T1000 (cell line): ENCODE data around the gene LAMC2.
"Not testable (repeated sequence)": the region's sequence is repeated elsewhere in the genome, so short reads cannot be mapped to it uniquely, and the experiment has no call there.

Source experiments
- DNase-seq: peaks from one replicate; lab custom pipeline; 2025; ENCODE audit warnings: mixed read lengths; lab: John Stamatoyannopoulos, UW

Gene LAMC2

GRCh38 chr1:183185941-183186490, at the start of gene LAMC2:
Gene LAMC2 (plus strand): TSS chr1:183186264. CDS start chr1:183186353, 89 bp downstream.
- no peak for DNase-seq

GRCh38 chr1:183137782-183138181, 48.3 kb upstream of the LAMC2 start:
- DNase-seq = no peak

- DNase-seq = no peak
Measured at GRCh38 chr1:183138301-183138700, 47.8 kb upstream of the LAMC2 start.

GRCh38 chr1:183139281-183139942, 46.7 kb upstream of the LAMC2 start:
- DNase-seq = no peak

- DNase-seq = no peak
Measured at GRCh38 chr1:183140633-183141032, 45.4 kb upstream of the LAMC2 start.

- DNase-seq = no peak
Measured at GRCh38 chr1:183142171-183142570, 43.9 kb upstream of the LAMC2 start.

- DNase-seq = no peak
Measured at GRCh38 chr1:183143576-183144315, 42.3 kb upstream of the LAMC2 start.

- no peak for DNase-seq
Measured at GRCh38 chr1:183144752-183145151, 41.3 kb upstream of the LAMC2 start.

- DNase-seq = no peak
Measured at GRCh38 chr1:183147735-183148134, 38.3 kb upstream of the LAMC2 start.

GRCh38 chr1:183148599-183148998, 37.5 kb upstream of the LAMC2 start:
- DNase-seq = no peak

GRCh38 chr1:183149273-183149672, 36.8 kb upstream of the LAMC2 start:
- no peak for DNase-seq

GRCh38 chr1:183150032-183150431, 36.0 kb upstream of the LAMC2 start:
- DNase-seq = not testable (repeated sequence)

- no peak for DNase-seq
Measured at GRCh38 chr1:183150445-183150844, 35.6 kb upstream of the LAMC2 start.

- no peak for DNase-seq
Measured at GRCh38 chr1:183152180-183152579, 33.9 kb upstream of the LAMC2 start.

GRCh38 chr1:183155939-183156338, 30.1 kb upstream of the LAMC2 start:
- no peak for DNase-seq

GRCh38 chr1:183159960-183160359, 26.1 kb upstream of the LAMC2 start:
- peak; percentile 82 for DNase-seq

GRCh38 chr1:183161391-183161790, 24.7 kb upstream of the LAMC2 start:
- no peak for DNase-seq

GRCh38 chr1:183163316-183163715, 22.7 kb upstream of the LAMC2 start:
- peak; percentile 39 for DNase-seq

GRCh38 chr1:183164340-183164739, 21.7 kb upstream of the LAMC2 start:
- peak; percentile 24 for DNase-seq

- DNase-seq = no peak
Measured at GRCh38 chr1:183164963-183165362, 21.1 kb upstream of the LAMC2 start.

- no peak for DNase-seq
Measured at GRCh38 chr1:183165456-183165855, 20.6 kb upstream of the LAMC2 start.

- DNase-seq = no peak
Measured at GRCh38 chr1:183166454-183166853, 19.6 kb upstream of the LAMC2 start.

- no peak for DNase-seq
Measured at GRCh38 chr1:183167676-183168075, 18.4 kb upstream of the LAMC2 start.
